Bronchial smooth muscle cell (primary cell): ENCODE results near the gene RILP. TPM values are rescaled to one million over a fixed set of nuclear protein-coding genes. Genes with fewer than 3 reads are reported as not detected.

Source experiments
- total RNA-seq: library from RNA; depleted of rRNA; stranded (reverse); fragments of >200 nt; gene quantifications from 2 replicates; pipeline ENCODE4 v1.2.1, GENCODE V29; 2014

The RILP gene, protein sequence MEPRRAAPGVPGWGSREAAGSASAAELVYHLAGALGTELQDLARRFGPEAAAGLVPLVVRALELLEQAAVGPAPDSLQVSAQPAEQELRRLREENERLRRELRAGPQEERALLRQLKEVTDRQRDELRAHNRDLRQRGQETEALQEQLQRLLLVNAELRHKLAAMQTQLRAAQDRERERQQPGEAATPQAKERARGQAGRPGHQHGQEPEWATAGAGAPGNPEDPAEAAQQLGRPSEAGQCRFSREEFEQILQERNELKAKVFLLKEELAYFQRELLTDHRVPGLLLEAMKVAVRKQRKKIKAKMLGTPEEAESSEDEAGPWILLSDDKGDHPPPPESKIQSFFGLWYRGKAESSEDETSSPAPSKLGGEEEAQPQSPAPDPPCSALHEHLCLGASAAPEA
- total RNA-seq: 11.3 and 16.9 TPM in 2 replicates

DNA sequence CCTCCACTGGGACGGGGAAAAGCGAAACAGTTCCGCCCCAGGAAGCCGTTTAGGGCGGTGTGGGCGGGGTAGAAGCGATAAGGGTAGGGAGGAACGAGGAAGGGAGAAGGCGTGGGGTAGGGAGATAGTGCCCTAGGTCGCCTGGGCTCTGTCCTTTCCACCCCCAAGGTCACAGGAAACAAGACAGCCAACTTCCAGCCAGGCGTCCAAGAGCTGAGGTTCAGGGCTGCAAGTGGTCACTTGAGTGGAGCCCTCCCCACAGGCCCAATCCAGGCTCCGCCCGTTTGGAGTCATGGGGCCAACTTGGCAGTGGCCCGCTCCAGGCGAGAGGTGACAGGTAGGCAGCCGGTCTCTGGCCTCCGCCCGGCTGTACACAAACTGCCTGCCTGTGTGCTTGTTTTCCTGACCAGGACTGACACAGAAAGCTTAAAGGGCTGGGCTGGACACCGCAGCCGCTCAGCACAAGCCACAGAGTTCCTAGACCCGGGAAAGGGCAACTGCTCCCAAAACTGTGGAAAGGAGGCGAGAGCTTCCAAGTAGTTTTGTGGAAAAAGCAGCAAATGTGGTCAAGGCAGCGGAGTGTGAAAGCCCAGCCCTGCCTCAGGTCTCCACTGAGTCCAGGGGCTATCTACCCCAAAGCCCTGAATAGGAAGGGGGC lies at the start of gene RILP:
Gene RILP, minus strand, starts transcription at position 23 of the 658 bp plus-strand sequence. CDS start 62 bp downstream, outside the sequence.

GRCh38 chr17:1684378-1685189 lies 34.9 kb upstream of the RILP start, which contains the start of gene PRPF8:
PRPF8 (minus strand) TSS chr17:1684867; CDS start chr17:1684571, 296 bp downstream.

GRCh38 chr17:1645207-1646171 lies 4.2 kb downstream of the RILP start, which contains the start of gene SCARF1:
SCARF1 (minus strand) TSS chr17:1645732; CDS start chr17:1645697, 35 bp downstream.

DNA sequence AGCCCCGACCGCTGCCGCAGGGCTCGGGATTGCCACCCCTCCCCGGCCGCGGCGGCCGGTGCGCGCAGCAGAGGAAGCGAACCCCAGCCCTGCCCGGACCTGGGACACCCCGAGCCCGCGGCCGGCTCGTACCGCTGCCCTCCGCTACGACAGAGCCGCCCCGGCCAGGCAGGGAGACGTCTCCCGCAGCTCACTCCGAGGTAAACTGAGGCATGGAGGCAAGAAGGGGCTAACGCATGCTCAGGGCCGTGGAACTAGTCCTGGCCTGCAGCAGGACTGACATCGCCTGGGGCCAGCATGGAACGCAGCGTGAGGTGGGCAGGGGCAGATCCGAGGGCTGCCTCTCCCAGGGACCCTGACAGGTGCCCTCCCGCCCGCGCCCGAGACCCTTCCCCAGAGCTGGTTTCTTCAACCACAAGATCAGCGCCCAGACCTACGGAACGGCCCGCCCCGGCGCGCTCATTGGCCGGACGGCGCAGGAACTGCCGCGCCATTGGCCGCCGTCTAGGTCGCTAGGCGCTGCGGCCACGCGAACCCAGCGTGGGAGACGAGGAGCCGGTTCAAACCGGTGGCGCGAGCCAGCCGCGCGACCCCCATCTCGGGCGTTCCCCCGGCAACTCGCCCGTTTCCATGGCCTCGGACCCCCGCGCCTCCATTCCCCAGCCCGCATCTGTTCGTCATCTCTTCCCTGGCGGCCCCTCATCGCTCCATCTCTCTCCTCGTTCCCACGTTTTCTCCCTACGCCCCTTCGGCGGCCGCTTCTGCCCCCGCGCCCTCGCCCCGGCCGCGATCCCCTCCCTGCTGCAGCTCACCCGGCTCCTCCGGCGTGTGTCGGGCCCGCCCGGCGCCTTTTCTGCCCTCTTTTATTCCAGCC lies 21.4 kb downstream of the RILP start, which contains the start of gene SLC43A2:
Gene SLC43A2, minus strand, starts transcription at position 853 of the 874 bp plus-strand sequence. CDS start 960 bp downstream, outside the sequence.

Other genes with a start within 250 kb of the RILP start
- 323 and 358 TPM in 2 replicates for gene YWHAE, start 249.6 kb downstream of the RILP start, total RNA-seq
- gene CRK, start 193.6 kb downstream of the RILP start, total RNA-seq: 88.4 and 90.8 TPM in 2 replicates
- gene MYO1C, start 157.2 kb downstream of the RILP start, total RNA-seq: 115 and 135 TPM in 2 replicates
- 23.8 and 27.7 TPM in 2 replicates for gene INPP5K, start 133.3 kb downstream of the RILP start, total RNA-seq
- gene PITPNA, start 87.1 kb downstream of the RILP start, total RNA-seq: 8.7 and 15.0 TPM in 2 replicates
- 6.1 and 7.0 TPM in 2 replicates for gene SLC43A2, start 21.0 kb downstream of the RILP start, total RNA-seq
- gene SCARF1, start 4.1 kb downstream of the RILP start, total RNA-seq: 0.86 and 1.3 TPM in 2 replicates
- gene PRPF8, start 35.0 kb upstream of the RILP start, total RNA-seq: 82.7 and 88.9 TPM in 2 replicates
- gene TLCD2, start 60.5 kb upstream of the RILP start, total RNA-seq: 5.2 and 8.7 TPM in 2 replicates
- gene WDR81, start 74.8 kb upstream of the RILP start, total RNA-seq: 27.6 and 34.3 TPM in 2 replicates
- gene SERPINF2, start 93.0 kb upstream of the RILP start, total RNA-seq: 0.17 TPM in 1 of 2 replicates, not detected in the other
- 224 and 440 TPM in 2 replicates for gene SERPINF1, start 112.2 kb upstream of the RILP start, total RNA-seq
- 6.3 and 8.7 TPM in 2 replicates for gene SMYD4, start 180.0 kb upstream of the RILP start, total RNA-seq
- 27.3 and 36.9 TPM in 2 replicates for gene RPA1, start 180.1 kb upstream of the RILP start, total RNA-seq